Activated CD4-positive, CD25-positive, alpha-beta regulatory T cell treated with anti-CD3 and anti-CD28 coated beads, Interleukin-2, amount 50 U/mL, for 24 hours (primary cell): ENCODE data around the gene RNF138.
A peak's percentile ranks its signal among the peaks of the same experiment; 100 is the strongest.
"Not testable (repeated sequence)": the region's sequence is repeated elsewhere in the genome, so short reads cannot be mapped to it uniquely, and the experiment has no call there.

Experiments
- ATAC-seq, 2 donors: fragments of 150-1000 bp; cut with Tn5 transposase; one replicate each; pipeline ENCODE4 v1.10.0; 2021; ENCODE audit warnings: mild to moderate bottlenecking in 1 of 2, moderate library complexity in 1 of 2

The RNF138 gene, protein sequence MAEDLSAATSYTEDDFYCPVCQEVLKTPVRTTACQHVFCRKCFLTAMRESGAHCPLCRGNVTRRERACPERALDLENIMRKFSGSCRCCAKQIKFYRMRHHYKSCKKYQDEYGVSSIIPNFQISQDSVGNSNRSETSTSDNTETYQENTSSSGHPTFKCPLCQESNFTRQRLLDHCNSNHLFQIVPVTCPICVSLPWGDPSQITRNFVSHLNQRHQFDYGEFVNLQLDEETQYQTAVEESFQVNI

DNA sequence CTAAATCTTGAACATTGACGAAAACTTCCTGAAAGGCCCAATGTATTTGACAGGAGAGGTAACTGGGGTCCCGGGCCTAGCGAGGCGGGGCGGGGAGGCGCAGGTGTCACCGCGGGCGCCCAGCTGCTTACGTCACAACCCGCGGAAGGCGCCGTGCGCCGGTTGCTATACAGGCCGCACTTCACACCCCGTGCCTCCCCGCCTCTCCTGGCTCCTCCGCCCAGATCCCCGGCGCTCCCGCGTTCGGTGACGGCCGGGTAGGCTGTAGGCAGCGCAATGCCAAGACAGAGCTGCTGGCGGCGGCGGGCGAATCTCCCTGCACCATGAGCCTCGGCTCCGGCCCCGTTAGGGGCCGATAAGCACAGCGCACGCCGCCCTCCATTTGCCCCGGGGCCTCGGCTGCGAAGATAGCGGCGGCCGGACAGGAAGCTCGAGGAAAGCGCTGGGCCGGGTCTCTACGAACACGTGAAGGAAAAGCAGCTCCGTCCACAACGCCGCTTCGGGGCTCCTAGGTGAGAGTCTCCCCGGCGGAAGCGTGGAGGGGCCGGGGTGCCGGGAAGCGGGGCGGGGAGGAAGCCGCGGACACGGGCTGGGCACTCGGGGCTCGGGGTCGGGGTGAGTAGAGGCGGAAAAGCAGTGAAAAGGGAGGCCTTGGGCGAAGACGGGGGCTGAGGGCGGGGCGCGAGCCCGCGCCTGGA is at the start of gene RNF138:
Gene RNF138 (plus strand): TSS at position 151 of the 698 bp plus-strand sequence. CDS start 903 bp downstream, outside the sequence.
- peak; percentile 60 to 64 for ATAC-seq

DNA sequence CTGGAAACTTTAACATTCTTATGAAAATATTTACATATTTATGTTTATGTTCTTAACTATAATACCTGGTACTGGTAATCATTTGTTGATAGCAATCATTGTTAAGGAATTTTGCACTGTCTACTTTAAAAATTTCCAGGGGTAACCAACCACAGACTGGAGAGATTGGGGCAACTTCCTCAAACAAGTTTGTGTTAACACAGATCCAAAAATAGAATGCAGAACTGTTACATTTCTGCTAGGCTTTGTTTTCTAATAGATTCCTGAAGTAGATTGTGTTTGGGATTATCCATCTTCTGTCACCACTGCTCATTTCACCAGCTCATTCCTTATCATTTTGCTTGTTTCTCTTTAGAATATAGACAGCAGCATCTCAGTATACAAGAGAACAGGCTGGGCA is 49.3 kb upstream of the RNF138 start:
- ATAC-seq = no peak

DNA sequence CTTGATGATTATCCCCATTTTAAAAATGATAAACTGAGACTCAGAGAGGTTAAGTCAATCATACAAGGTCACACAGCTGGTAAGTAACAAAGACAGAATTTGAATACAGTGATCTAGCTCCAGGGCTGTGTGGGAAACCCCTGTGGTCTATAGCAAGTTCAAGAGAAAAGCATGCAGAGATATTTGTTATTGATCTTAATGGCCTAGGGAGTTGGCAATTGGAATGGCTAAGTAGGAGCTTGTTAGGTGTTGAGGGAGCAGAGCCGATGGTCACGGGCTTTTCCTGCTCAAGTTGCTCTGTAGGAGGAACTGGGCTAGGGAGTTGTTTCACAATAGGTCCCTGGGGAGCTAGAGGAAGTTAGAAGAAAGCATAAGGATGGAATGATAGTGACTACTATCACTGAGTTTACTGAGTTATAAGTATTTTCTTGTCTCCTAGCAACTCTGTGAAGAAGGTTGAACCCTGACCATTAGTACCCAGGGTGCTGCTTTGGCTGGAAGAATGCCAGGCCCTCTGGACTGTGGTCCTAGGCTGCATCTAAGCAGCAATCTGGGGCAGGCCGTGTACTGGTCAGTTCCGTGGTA is 43.1 kb upstream of the RNF138 start:
- peak; percentile 51 to 73 for ATAC-seq

DNA sequence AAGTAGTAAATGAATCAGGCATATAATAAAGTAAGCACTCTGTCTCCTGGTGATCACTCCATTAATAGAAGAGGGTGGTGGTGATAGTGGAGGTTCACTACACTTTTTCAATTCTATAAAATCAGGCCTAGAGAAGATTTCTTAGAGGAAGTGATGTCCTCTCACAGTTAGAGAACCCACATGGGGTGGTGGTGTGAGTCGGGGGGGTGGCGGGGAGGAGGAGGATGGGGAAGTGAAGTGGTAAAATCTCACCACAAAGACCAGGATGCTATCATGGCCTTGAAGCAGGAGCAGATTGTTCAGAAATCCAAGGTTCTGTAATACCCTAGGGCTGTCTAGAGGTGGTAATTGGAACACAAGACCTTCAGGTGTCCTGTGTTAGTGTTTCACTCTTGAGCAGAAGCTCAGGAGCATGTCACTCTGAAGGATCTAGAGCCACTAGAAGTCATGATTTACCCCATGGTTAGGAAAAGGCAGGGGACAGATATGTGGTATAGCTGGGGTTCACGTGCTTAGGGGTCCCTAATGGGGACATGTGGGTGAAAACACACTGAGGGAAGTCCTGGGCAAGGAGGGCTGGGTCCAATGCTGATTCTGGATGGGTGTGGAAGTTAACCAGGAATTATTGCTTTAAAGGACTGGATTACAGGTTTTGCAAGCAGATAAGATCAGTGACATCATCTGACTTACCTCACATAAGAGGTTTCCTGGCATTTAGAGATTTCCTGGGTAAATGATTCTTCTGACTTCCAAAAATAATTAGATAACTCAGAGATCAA is 42.1 kb upstream of the RNF138 start:
- peak; percentile 39 to 47 for ATAC-seq

DNA sequence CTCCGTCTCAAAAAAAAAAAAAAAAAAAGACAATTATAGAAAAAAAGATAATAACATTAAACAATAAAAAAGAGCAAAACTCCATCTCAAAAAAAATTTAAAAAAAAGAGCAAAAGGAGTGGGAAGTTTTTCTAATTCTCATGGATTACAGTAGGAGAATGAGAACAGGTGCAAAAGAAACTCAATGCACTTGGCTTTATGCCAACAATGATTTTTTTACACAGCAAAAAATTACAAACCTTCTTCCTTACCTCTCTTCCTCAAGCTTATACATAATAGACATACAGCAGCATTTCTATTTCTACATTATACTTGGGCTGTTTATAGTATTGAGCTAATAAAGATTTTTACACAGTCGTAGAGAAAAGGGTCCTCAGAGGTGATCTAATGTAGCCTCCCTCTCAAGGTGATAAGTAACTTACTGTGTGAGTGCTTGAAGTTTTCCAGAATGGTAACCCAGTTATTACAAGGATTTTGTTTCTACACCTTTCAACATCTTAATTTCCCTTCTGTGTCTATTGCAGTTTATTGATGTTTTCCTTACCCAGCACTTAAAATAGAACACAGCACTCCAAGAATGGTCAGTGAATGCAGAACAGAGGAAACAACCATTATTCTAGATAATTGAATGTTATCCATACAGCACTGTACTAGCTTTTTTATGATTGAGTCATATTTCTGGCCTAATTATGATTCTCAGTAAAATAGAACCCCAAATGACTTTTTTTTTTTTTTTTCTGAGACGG is 34.9 kb upstream of the RNF138 start:
- ATAC-seq = no peak

DNA sequence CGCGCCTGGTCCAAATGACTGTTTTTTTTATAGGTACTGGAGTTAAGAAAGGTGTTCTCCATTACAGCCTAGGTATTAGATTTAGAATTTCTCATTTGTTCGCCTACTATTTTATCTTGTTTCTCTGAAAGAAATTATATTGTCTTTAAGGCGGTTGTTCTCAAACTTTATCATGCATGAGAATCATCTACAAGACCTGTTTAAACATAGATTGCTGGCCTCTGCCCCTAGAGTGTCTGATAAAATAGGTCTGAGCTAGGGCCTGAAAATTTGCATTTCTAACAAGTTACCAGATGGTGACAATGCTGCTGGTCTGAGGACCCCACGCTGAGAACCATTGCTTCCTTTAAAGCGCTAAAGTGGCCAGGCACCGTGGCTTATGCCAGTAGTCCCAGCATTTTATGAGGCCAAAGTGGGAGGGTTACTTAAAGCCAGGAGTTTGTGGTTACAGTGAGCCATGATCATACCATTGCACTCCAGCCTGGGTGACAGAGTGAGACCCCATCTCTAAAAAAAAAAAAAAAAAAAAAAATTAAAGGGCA is 34.0 kb upstream of the RNF138 start:
- no peak for ATAC-seq

DNA sequence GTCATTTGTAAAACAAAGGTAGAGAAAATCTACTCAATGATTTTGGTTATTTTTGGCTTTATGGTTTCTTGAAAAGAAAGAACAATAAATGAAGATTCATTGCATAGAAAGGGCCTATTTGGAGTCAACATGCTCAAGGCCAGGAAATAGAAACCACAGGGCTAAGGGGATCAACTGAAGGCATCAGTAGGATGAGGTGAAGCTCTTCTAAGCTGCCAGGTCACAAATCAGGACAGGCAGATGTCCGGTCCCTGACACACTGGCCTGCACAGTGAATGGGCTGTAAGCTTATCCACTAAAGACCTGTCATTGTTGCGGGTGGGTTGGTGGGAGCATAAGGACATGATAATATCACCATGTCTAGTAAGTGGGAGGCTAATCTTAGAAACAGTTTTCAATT is 31.6 kb upstream of the RNF138 start:
- ATAC-seq = no peak

DNA sequence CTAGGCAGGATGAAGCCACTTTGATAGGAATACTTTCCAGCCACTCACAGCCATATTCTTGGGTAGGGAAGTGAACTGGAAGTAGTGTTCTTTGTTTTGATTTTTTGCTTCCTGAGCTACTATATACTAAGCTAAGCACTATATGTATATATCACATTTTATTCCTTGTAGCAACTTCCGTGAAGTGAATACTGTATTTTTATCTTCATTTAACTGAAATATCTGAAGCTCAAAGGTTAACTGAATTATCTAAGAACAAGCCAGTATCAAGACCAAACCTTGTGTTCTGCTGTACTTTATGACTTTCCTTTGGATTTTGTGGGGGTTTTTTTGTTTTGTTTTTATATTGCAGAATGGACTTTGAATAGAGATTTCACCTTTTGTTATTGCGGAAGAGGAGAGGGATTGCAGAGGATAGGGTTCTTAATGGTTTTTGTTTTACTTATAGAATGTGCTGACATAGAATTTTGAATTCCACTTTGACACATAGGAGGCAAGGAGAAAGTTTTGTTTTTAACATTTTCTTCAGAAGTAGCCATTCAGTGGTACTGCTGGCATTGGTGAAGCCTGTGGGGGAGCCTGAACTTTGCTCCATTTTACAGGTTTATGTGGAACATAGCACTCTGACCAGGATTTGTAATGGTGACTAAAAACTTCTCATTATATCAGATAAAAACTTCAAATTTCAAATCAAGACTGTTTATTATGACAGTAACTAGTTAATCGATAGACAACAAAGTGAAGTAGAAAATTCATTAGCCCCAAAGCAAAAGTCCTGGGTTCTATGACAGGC is 24.1 kb upstream of the RNF138 start:
- ATAC-seq = no peak

DNA sequence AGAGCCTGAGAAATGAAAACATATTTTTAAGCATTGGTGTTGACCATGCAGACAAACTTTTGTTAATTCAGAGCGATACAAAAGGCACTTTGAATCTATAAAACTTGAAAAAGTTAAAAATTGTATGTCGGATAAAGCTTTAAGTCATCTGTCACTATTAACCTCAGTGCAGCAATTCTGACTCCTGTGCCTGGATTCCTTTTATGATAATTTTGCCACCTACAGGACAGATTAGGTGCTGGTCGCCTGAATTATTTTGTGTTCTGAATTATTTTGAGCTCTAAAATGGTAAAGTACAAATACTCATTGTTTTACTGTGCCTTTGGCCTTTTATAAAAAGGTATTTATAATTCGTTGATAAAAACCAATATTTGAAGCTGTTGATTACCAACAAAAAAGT is 19.4 kb upstream of the RNF138 start:
- ATAC-seq = peak; percentile 35 to 56

DNA sequence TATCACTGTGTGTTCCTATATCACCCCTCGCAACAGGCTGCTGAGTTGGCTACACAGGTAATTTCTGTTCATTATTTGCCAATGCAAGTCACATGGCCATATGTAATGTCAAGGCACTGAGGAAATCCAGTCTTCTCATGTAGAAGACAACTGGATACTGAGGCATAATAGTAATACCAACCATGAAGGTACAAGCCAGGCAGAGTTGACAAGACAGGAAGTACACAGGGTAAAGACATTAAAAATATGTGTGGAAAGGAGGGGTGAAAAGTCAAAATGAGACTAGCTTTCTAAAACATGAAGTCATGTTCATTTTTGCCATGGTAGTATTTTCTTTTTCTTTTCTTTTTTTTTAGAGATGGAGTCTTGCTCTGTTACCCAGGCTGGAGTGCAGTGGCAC is 17.5 kb upstream of the RNF138 start:
- ATAC-seq = peak in 1 of 2 donors; percentile 30

DNA sequence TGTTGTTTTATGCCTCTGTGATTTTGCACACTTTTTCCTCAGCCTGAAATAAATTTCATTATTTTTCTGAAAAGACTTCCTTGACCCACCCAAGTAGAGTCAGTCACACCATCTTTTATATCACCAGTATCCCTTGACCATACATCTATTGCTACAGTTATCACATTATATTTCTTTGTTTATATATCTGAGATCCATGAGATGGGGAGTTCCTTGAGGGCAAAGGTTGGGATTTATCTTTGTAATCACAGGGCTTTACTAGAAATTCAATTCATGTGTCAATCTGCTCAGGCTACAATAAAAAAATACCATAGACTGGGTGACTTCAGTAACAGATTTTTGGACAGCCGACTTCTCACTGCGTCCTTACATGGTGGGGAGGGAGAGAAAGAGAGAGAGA is 12.8 kb upstream of the RNF138 start:
- no peak for ATAC-seq

DNA sequence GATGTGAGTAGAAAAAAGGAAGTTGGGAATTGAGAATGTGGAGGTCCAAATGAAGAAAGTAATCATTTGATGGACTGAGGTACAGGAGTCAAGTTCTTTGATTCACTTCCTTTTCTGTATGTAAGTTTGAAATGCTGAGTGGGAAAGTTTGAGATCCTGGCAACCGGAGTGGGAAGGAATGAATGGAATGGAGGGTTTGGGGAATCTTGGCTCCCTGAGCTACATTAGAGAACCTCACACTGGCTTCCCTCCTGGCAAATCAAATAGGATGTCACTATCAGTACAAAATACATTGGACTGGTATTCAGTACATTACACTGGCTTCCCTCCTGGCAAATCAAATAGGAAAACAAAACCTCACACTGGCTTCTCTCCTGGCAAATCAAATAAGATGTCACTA is 9.8 kb upstream of the RNF138 start:
- ATAC-seq = no peak

DNA sequence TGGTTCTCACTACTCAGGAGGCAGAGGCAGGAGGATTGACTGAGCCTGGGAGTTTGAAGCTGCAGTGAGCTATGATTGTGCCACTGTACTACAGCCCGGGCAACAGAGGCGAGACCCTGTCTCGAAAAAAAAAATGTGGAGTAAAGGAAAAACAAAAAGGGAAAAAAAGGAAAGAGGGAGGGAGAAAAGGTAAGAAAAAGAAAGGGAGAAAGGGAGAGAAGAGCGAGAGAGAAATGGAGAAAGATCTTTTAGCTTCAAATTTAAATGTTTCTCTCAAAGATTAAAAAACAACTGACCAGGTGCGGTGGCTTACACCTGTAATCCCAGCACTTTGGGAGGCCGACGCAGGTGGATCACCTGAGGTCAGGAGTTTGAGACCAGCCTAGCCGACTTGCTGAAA is 7.9 kb upstream of the RNF138 start:
- no peak for ATAC-seq

DNA sequence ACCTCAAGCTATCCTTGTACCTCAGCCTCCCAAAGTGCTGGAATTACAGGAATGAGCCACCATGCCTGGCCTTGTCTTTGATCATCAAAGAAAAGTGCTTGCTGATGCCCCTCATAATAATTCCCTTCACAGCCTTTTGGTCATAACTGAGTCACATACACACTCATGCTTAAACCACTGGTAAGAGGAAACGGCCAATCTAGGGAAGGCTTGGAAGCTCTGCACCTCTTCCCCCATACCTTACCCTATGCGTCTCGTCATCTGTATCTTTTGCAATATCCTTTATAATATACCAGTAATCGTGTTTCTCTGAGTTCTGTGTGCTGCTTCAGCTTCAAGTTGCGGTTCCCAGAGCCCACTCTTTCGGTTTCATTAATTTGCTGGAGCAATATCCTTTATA is 4.8 kb upstream of the RNF138 start:
- ATAC-seq = no peak

DNA sequence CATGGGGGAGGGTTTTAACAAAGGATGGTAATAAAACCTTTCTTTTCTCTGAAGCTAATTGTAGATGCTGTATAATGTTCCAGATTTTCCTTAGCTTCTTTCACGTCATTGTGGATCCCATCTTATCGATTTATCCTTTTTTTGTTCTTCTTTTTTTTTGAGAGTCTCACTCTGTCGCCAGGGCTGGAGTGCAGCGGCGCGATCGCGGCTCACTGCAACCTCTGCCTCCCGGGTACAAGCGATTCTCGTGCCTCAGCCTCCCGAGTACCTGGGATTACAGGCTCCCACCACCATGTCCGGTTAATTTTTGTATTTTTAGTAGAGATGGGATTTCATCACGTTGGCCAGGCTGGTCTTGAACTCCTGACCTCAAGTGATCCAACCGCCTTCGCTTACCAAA is 843 bp upstream of the RNF138 start:
- not testable (repeated sequence) for ATAC-seq

DNA sequence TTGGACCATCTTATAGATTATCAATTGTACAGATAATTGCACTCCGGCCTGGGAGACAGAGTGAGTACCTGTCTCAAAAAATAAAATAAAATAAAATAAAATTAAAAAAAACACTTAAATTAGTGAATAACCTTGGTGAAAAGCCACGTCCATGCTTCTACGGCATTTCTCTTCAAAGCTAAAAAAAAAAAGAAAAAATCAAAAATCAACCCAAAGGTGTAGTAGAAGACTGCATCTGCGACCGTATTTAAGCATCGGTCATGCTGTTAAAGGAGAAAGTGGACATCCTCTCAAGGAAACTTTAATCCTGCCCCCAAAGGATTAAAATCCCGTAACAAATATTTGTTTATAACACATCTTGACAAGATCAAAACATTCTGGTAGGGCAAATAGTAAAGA is 350 bp upstream of the RNF138 start:
- no peak for ATAC-seq

DNA sequence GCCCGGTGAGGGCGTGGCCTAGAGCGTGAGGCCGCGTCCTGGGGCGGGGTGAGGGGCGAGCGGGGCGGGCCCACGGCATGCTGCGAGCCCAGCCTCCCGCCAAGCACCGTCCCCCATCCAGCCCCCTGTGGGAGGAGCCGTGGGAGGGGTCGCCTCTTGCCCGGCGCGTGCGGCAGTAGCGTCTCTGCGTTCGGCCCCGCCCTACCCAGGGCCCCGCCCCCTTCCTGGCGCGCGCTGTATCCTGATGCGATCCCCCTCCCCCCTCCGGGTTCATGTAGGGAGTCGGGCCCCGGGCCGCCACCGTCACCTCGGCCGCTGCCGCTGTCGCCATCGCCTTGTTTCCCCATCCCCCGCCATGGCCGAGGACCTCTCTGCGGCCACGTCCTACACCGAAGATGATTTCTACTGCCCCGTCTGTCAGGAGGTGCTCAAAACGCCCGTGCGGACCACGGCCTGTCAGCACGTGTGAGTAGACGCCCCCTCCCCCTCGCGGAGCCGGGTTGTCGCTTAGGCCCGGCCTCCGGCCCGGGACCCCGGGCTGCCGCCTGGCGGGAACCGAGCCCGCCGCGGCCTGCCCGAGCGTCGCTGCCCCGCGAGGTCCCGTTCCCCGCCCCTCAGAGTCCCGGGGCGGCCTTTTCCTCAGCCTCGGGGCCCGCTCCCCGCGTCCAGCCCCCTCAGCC is 888 bp downstream of the RNF138 start:
- ATAC-seq = peak; percentile 86 to 89

DNA sequence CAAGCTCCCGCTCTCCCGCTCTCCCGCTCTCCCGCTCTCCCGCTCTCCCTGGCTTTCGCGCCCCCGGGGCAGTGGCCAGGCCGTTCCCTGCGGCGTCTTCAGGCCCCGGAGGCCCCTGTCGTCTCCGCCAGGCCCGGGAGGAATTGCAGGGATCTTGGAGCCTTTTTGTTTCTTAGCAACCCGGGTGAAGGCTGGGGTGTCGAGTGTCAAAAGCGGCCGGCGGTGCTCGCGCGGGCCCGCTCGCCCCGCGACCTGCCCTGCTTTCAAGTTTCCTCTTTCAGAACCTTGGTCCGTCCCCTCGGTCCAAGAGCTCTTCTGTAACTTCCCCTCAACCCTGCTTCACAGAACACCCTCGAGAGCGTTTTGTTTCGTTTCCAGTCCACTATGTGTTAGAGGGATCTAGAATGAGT is 1.4 kb downstream of the RNF138 start:
- ATAC-seq = peak; percentile 5 to 7

DNA sequence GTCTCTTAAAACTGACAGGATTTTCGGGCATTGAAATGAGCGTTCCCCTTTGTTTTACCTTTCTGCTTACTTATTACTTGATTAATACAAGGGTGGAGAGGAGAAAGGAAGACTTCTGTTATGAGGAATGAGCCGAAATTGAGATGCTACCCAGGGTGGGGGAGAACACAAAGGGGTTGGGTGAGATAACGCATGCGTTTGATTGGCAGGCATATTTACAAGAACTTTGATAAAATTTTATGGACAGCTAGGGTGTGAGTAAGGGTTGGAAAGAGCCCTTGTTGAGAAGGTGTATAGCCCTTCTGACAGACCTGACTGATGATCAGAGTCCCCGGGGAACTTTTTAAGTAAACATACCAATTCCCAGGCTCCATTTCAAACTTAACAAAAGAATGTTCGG is 1.8 kb downstream of the RNF138 start:
- no peak for ATAC-seq

DNA sequence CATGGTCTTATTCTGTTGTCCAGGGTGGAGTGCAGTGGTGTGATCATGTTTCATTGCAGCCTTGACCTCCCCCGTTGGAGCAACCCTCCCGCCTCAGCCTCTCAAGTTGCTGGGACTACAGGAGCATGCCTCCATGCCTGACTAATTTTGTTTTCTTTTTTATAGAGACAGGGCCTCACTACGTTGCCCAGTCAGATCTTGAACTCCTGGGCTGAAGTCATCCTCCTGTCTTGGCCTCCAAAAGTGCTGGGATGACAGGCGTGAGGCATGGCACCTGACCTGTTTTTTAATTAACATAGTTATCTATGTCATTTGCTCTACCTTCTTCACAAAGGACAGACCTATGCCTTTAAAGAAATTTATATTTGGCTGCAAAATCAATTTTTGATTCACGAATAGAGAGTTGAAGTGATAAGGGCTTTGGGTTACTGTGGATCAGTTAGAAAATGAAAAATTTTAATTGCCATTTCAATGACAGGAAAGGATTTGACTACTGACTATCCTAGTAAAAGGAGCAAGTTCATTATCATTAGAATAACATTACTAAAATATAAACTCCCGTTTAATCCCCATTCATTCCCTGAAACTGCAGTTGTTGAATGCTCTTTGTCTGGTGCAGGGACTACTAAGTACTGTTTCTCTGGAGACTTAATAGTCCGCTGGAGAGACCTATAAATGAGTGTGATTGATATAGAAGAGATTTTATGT is 3.7 kb downstream of the RNF138 start:
- no peak for ATAC-seq
